Midbrain (tissue), 1 donor: ENCODE results near the gene NME8.
A peak's percentile ranks its signal among the peaks of the same experiment; 100 is the strongest.

Experiments
- DNase-seq: peaks from one replicate; lab custom pipeline; 2025; lab: John Stamatoyannopoulos, UW

The NME8 gene

DNA sequence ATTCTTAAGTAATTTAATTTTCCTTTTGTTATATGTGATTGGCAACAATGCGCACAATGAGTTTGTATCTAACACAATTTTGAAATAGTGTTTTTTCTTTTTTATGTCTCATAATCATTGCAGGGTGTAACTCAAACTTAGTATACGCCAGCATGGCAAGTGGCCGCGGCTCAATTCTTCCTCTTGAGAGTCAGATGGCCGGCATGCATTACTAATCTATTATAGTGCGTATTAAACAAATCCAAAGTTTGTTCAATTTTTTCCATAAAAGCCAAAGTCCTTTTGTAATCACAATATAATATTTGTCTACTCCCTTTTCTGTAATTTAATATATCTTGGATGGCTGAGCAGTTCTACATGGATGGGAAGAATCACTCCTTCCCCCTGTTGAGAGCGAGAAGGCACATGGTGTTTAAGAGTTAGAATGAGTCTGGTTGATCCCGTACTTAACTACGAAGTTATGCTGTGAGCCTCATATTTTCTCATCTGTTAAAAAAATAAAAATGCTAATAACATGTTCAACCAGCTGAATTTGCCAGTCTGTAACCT, 84.7 kb downstream of the NME8 start:
- DNase-seq, result no peak

- DNase-seq, result peak; percentile 36
Measured at GRCh38 chr7:37942934-37943610, 94.7 kb downstream of the NME8 start.

- DNase-seq, result peak; percentile 33
Measured at GRCh38 chr7:37943905-37944736, 95.7 kb downstream of the NME8 start.

DNA sequence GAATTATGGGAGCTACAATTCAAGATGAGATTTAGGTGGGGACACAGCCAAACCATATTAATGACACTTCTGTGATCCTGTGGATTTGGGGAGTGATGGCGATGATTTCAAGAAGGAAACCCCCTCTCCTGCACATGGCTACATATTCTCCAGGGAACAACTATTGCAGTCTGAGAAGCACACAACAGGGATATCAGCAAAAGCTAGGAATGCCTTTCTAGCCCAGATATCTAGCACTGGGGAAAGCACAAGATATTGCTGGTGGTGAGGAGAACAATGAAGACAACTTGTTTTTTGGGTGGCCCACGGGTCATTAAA, 96.3 kb downstream of the NME8 start:
- DNase-seq, result no peak

DNA sequence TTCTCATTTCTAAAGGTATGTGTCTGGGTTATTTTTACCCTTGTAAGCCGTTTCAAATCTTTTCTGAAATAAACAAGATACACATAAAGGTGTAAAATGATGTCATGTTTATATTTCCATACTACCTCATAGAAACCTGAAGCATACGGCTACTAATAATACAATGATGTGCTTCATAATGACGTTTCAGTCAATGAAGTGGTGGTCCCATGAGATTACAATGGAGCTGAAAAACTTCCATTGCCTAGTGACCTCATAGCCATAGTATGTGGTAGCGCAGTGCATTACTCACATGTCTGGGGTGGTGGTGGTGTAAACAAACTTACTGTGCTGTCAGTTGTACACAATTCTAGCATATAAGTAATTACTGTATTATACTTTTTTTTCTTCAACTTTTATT, 96.9 kb downstream of the NME8 start:
- no peak for DNase-seq

GRCh38 chr7:37947138-37947940, 98.9 kb downstream of the NME8 start:
- DNase-seq, result no peak

GRCh38 chr7:37947941-37948210, 99.5 kb downstream of the NME8 start:
- DNase-seq, result no peak
